ENCODE data around the gene DPPA3.
"Not testable (repeated sequence)": the region's sequence is repeated elsewhere in the genome, so short reads cannot be mapped to it uniquely, and the experiment has no call there.

Gene DPPA3

DNA sequence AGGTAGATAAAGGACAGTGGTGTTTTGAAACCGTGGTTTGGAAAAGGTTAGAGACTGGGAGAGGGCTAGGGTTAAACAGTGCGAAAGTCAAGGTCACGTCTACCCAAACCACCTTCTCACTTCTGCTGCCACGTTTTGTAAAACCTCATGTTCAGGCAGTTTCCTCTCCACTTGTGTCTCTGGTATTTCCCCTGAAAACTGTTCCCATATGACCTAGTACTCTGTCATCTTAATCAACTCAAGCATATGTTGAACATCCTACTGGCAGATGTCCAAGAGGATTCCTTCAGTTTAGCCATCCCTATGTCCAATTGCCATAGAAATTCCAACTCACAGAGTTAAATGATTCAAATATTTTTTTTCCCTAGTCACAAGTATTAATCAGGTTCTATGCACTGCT is 18.5 kb downstream of the DPPA3 start:
- Histone ChIP-seq H3K36me3 (replicated peaks in 1 of 2; ENCODE audit: control insufficient read depth in 2 of 2, insufficient read depth in 2 of 2, low read length in 2 of 2) (no peaks in the 10 kb centered on the region), H3K27me3 (ENCODE audit: control insufficient read depth in 3 of 3, insufficient read depth in 3 of 3, low read depth in 1 of 3, low read length in 3 of 3) (no peaks in the 10 kb centered on the region), H3K14ac (ENCODE audit: low read length) (no peak overlapping the region), H3K9me3 (replicated peaks in 1 of 2; ENCODE audit: control insufficient read depth in 2 of 2, insufficient read depth in 1 of 2, low read depth in 1 of 2, low read length in 2 of 2) (no peaks in the 10 kb centered on the region), H2AK5ac (ENCODE audit: low read depth, low read length) (no peak overlapping the region), H3K4me1 (ENCODE audit: control insufficient read depth in 2 of 2, insufficient read depth in 1 of 2, low read depth in 1 of 2, low read length in 2 of 2) (peaks cover 0 to 8% of the 10 kb centered on the region in 2 donors), H3K18ac (ENCODE audit: low read length) (no peak overlapping the region), H3K4me2 (ENCODE audit: insufficient read depth, low read length, poor library complexity, severe bottlenecking) (no peak overlapping the region), H3K4ac (ENCODE audit: low read length) (no peak overlapping the region), H3K23ac (ENCODE audit: low read depth, low read length, poor library complexity) (no peak overlapping the region), H2BK15ac (ENCODE audit: low read length) (no peak overlapping the region), H4K91ac (ENCODE audit: low read depth, low read length, poor library complexity) (no peak overlapping the region), H3K27ac (replicated peaks; ENCODE audit: low read length) (no peak overlapping the region), H3K4me3 (ENCODE audit: low read length in 2 of 2) (no peak overlapping the region), H2BK120ac (ENCODE audit: low read depth, low read length) (no peak overlapping the region), H2AFZ (ENCODE audit: low read length) (no peak overlapping the region), H2BK5ac (ENCODE audit: low read length) (no peak overlapping the region), H3K9ac (ENCODE audit: low read depth, low read length, poor library complexity) (no peak overlapping the region), H4K8ac (ENCODE audit: low read depth, low read length) (no peak overlapping the region), H3K79me1 (ENCODE audit: low read depth, low read length) (no peaks in the 10 kb centered on the region), H2BK12ac (ENCODE audit: low read length) (no peak overlapping the region)
- no peak for DNase-seq (ENCODE audit: low spot score)
- no CpG with 5 or more reads among the region's 4 CpGs for WGBS, 2 donors (ENCODE audit: extremely low coverage in 2 of 2, insufficient read length in 2 of 2, insufficient replicate concordance in 1 of 2)

DNA sequence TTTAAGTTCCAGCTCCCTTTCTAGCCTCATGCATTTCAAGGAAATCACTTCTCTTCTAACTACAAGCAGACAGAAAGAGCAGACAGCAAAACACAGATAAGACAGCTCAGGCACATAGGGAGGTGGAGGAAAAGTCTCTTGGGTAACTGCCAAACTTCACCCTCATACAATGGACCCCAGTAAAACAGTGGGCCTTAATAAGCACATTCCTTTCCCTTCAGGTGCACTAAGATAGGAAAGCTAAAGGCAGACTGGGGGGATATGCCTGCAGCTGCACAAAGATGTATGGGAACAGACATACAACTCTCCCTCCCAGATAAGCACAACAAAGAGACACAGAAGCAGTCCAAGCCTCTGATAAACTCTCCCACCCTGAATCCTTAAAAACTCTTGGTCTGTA is 19.8 kb downstream of the DPPA3 start:
- H2BK5ac ChIP-seq (ENCODE audit: low read length); H3K18ac ChIP-seq (ENCODE audit: low read length); H3K4me2 ChIP-seq (ENCODE audit: insufficient read depth, low read length, poor library complexity, severe bottlenecking); H3K9me3 ChIP-seq (replicated peaks in 1 of 2; ENCODE audit: control insufficient read depth in 2 of 2, insufficient read depth in 1 of 2, low read depth in 1 of 2, low read length in 2 of 2); H3K9ac ChIP-seq (ENCODE audit: low read depth, low read length, poor library complexity); H3K36me3 ChIP-seq (replicated peaks in 1 of 2; ENCODE audit: control insufficient read depth in 2 of 2, insufficient read depth in 2 of 2, low read length in 2 of 2); H3K4me3 ChIP-seq (ENCODE audit: low read length in 2 of 2); H3K4ac ChIP-seq (ENCODE audit: low read length); H3K27ac ChIP-seq (replicated peaks; ENCODE audit: low read length); H3K14ac ChIP-seq (ENCODE audit: low read length); H3K79me1 ChIP-seq (ENCODE audit: low read depth, low read length); H2AK5ac ChIP-seq (ENCODE audit: low read depth, low read length); DNase-seq (ENCODE audit: low spot score); H3K27me3 ChIP-seq (ENCODE audit: control insufficient read depth in 3 of 3, insufficient read depth in 3 of 3, low read depth in 1 of 3, low read length in 3 of 3); H4K91ac ChIP-seq (ENCODE audit: low read depth, low read length, poor library complexity); H3K23ac ChIP-seq (ENCODE audit: low read depth, low read length, poor library complexity); H2BK12ac ChIP-seq (ENCODE audit: low read length); H2BK15ac ChIP-seq (ENCODE audit: low read length); H3K4me1 ChIP-seq (ENCODE audit: control insufficient read depth in 2 of 2, insufficient read depth in 1 of 2, low read depth in 1 of 2, low read length in 2 of 2); H4K8ac ChIP-seq (ENCODE audit: low read depth, low read length); H2BK120ac ChIP-seq (ENCODE audit: low read depth, low read length): not testable (repeated sequence)
- H2AFZ ChIP-seq (ENCODE audit: low read length): peak overlapping the region; percentile 45

DNA sequence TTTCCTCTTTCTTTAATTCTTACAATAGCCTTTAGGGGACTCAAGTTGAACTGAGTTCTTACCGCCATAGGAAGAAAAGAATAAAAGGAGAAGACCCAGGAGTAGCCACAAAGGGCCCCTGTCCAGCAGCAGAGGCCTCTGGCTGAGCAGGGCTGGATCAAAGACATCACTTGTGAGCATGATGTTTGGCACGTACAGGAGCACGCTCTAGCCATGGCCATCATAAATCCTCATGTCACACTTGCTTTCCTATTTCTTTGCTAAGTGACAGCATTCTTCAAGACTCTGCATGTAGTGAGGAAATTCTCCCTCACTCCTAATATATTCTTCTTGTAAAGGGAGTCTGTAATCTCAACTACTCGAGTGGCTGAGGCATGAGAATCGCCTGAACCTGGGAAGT is 20.3 kb downstream of the DPPA3 start:
- H2BK12ac ChIP-seq (ENCODE audit: low read length): no peak overlapping the region
- no peaks in the 10 kb centered on the region for H3K36me3 ChIP-seq (replicated peaks in 1 of 2; ENCODE audit: control insufficient read depth in 2 of 2, insufficient read depth in 2 of 2, low read length in 2 of 2)
- H3K27ac ChIP-seq (replicated peaks; ENCODE audit: low read length): no peak overlapping the region
- no peak overlapping the region for H3K4ac ChIP-seq (ENCODE audit: low read length)
- H2AK5ac ChIP-seq (ENCODE audit: low read depth, low read length): no peak overlapping the region
- peak overlapping the region; percentile 45 for H2AFZ ChIP-seq (ENCODE audit: low read length)
- no CpG with 5 or more reads among the region's 5 CpGs for WGBS, 2 donors (ENCODE audit: extremely low coverage in 2 of 2, insufficient read length in 2 of 2, insufficient replicate concordance in 1 of 2)
- H3K4me1 ChIP-seq (ENCODE audit: control insufficient read depth in 2 of 2, insufficient read depth in 1 of 2, low read depth in 1 of 2, low read length in 2 of 2): peaks cover 0 to 8% of the 10 kb centered on the region in 2 donors
- H3K4me2 ChIP-seq (ENCODE audit: insufficient read depth, low read length, poor library complexity, severe bottlenecking): no peak overlapping the region
- no peak overlapping the region for H4K8ac ChIP-seq (ENCODE audit: low read depth, low read length)
- H3K18ac ChIP-seq (ENCODE audit: low read length): no peak overlapping the region
- H2BK15ac ChIP-seq (ENCODE audit: low read length): no peak overlapping the region
- no peak overlapping the region for H4K91ac ChIP-seq (ENCODE audit: low read depth, low read length, poor library complexity)
- no peaks in the 10 kb centered on the region for H3K27me3 ChIP-seq (ENCODE audit: control insufficient read depth in 3 of 3, insufficient read depth in 3 of 3, low read depth in 1 of 3, low read length in 3 of 3)
- no peak overlapping the region for H3K23ac ChIP-seq (ENCODE audit: low read depth, low read length, poor library complexity)
- no peaks in the 10 kb centered on the region for H3K79me1 ChIP-seq (ENCODE audit: low read depth, low read length)
- no peak overlapping the region for H2BK5ac ChIP-seq (ENCODE audit: low read length)
- DNase-seq (ENCODE audit: low spot score): no peak
- no peak overlapping the region for H3K9ac ChIP-seq (ENCODE audit: low read depth, low read length, poor library complexity)
- no peaks in the 10 kb centered on the region for H3K9me3 ChIP-seq (replicated peaks in 1 of 2; ENCODE audit: control insufficient read depth in 2 of 2, insufficient read depth in 1 of 2, low read depth in 1 of 2, low read length in 2 of 2)
- no peak overlapping the region for H3K4me3 ChIP-seq (ENCODE audit: low read length in 2 of 2)
- no peak overlapping the region for H2BK120ac ChIP-seq (ENCODE audit: low read depth, low read length)
- no peak overlapping the region for H3K14ac ChIP-seq (ENCODE audit: low read length)

DNA sequence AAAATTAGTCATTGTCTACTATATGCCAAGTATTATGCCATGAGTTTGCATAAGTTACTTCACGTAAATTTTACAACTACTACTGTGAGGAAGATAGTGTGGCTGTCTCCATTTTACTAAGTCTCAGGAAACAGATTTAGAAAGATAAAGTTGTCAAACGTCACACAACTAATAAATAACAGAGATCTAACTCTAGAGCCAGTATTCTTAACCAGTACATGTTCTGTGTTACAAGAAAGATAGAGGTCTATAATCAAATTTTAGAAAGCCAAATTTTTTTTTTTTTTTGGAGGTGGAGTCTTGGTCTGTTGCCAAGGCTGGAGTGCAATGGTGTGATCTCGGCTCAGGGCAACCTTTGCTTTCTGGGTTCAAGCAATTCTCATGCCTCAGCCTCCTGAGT is 21.8 kb downstream of the DPPA3 start:
- Histone ChIP-seq H2AFZ (ENCODE audit: low read length) (no peak overlapping the region), H3K18ac (ENCODE audit: low read length) (no peak overlapping the region), H3K79me1 (ENCODE audit: low read depth, low read length) (no peaks in the 10 kb centered on the region), H3K27ac (replicated peaks; ENCODE audit: low read length) (no peak overlapping the region), H4K91ac (ENCODE audit: low read depth, low read length, poor library complexity) (no peak overlapping the region), H2BK120ac (ENCODE audit: low read depth, low read length) (no peak overlapping the region), H2AK5ac (ENCODE audit: low read depth, low read length) (no peak overlapping the region), H3K9me3 (replicated peaks in 1 of 2; ENCODE audit: control insufficient read depth in 2 of 2, insufficient read depth in 1 of 2, low read depth in 1 of 2, low read length in 2 of 2) (no peaks in the 10 kb centered on the region), H3K23ac (ENCODE audit: low read depth, low read length, poor library complexity) (no peak overlapping the region), H3K27me3 (ENCODE audit: control insufficient read depth in 3 of 3, insufficient read depth in 3 of 3, low read depth in 1 of 3, low read length in 3 of 3) (no peaks in the 10 kb centered on the region), H2BK5ac (ENCODE audit: low read length) (no peak overlapping the region), H3K4me3 (ENCODE audit: low read length in 2 of 2) (no peak overlapping the region), H3K4me1 (ENCODE audit: control insufficient read depth in 2 of 2, insufficient read depth in 1 of 2, low read depth in 1 of 2, low read length in 2 of 2) (peaks cover 0 to 8% of the 10 kb centered on the region in 2 donors), H3K14ac (ENCODE audit: low read length) (no peak overlapping the region), H3K4me2 (ENCODE audit: insufficient read depth, low read length, poor library complexity, severe bottlenecking) (no peak overlapping the region), H3K9ac (ENCODE audit: low read depth, low read length, poor library complexity) (no peak overlapping the region), H3K4ac (ENCODE audit: low read length) (no peak overlapping the region), H2BK15ac (ENCODE audit: low read length) (no peak overlapping the region), H2BK12ac (ENCODE audit: low read length) (no peak overlapping the region), H3K36me3 (replicated peaks in 1 of 2; ENCODE audit: control insufficient read depth in 2 of 2, insufficient read depth in 2 of 2, low read length in 2 of 2) (no peaks in the 10 kb centered on the region), H4K8ac (ENCODE audit: low read depth, low read length) (no peak overlapping the region)
- no CpG with 5 or more reads among the region's 3 CpGs for WGBS, 2 donors (ENCODE audit: extremely low coverage in 2 of 2, insufficient read length in 2 of 2, insufficient replicate concordance in 1 of 2)
- DNase-seq (ENCODE audit: low spot score): no peak
